CD4-positive, alpha-beta memory T cell (primary cell): Measurements from ENCODE around the gene HRH3. TPM values are rescaled to one million over a fixed set of nuclear protein-coding genes. Genes with fewer than 3 reads are reported as not detected.
A peak's percentile ranks its signal among the peaks of the same experiment; 100 is the strongest.

Source experiments
- CTCF ChIA-PET: fragments of 350-600 bp; sonication (Branson Sonifier 250); formaldehyde crosslinking; loops from one replicate; lab custom pipeline; 2021; ENCODE audit warnings: inconsistent platforms; ENCODE audit not compliant: partially characterized antibody; lab: Charles Lee
- POLR2A ChIA-PET: fragments of 350-600 bp; sonication (Branson Sonifier 250); formaldehyde crosslinking; loops from one replicate; lab custom pipeline; 2021; ENCODE audit not compliant: partially characterized antibody; lab: Charles Lee
- DNase-seq, 5 donors: peaks; one replicate each; pipeline versions ENCODE4 v3.0.0 to v3.0.0-alpha.2; 2020 to 2022; ENCODE audit warnings: mixed read lengths in 1 of 5
- H3K27ac ChIP-seq: one replicate; pipeline ENCODE4 v1.7.0; 2013; ENCODE audit warnings: low read depth, low read length
- H3K27me3 ChIP-seq: 2 replicates; pipeline ENCODE4 v1.7.0; 2013; ENCODE audit warnings: mild to moderate bottlenecking, low read length, moderate library complexity; ENCODE audit not compliant: insufficient read depth
- H3K36me3 ChIP-seq: 2 replicates; pipeline ENCODE4 v1.7.0; 2013; ENCODE audit warnings: mild to moderate bottlenecking, low read length, moderate library complexity; ENCODE audit not compliant: insufficient read depth
- H3K4me1 ChIP-seq: 2 replicates; pipeline ENCODE4 v1.7.0; 2013; ENCODE audit warnings: mild to moderate bottlenecking, low read length, moderate library complexity; ENCODE audit not compliant: insufficient read depth
- H3K4me3 ChIP-seq, 2 donors: one replicate each; pipeline ENCODE4 v1.7.0; 2013; ENCODE audit warnings: low read length in 2 of 2, mild to moderate bottlenecking in 1 of 2
- H3K9me3 ChIP-seq, 2 donors: one replicate each; pipeline ENCODE4 v1.7.0; 2013; ENCODE audit warnings: low read length in 2 of 2, control low read depth in 1 of 2; ENCODE audit not compliant: control insufficient read depth in 1 of 2
- H3K27ac Mint-ChIP-seq, 7 donors: one replicate each; pipeline ENCODE4 v1.8.0; 2020 to 2021; ENCODE audit warnings: mixed read lengths in 7 of 7, mild to moderate bottlenecking in 6 of 7, inconsistent platforms in 3 of 7, moderate library complexity in 3 of 7
- H3K27me3 Mint-ChIP-seq, 2 donors: one replicate each; pipeline ENCODE4 v1.8.0; 2020 to 2021; ENCODE audit warnings: mixed read lengths in 2 of 2
- H3K36me3 Mint-ChIP-seq, 2 donors: one replicate each; pipeline ENCODE4 v1.8.0; 2020 to 2021; ENCODE audit warnings: mixed read lengths in 2 of 2, inconsistent platforms in 1 of 2, mild to moderate bottlenecking in 1 of 2
- H3K4me1 Mint-ChIP-seq, 4 donors: one replicate each; pipeline ENCODE4 v1.8.0; 2020 to 2021; ENCODE audit warnings: mixed read lengths in 4 of 4, mild to moderate bottlenecking in 1 of 4
- H3K4me3 Mint-ChIP-seq, 8 donors: one replicate each; pipeline ENCODE4 v1.8.0; 2020 to 2021; ENCODE audit warnings: mixed read lengths in 8 of 8, mild to moderate bottlenecking in 7 of 8, moderate library complexity in 6 of 8, inconsistent platforms in 3 of 8
- H3K9me3 Mint-ChIP-seq, 8 donors: one replicate each; pipeline ENCODE4 v1.8.0; 2020 to 2021; ENCODE audit warnings: mixed read lengths in 8 of 8, mild to moderate bottlenecking in 5 of 8, inconsistent platforms in 3 of 8, moderate library complexity in 1 of 8
- intact Hi-C: fragments of 100-400 bp; cut with micrococcal nuclease; formaldehyde crosslinking; loops from one replicate; pipeline ENCODE4 v1.15.1; 2023
- polyA plus RNA-seq, 2 donors: library from polyadenylated mRNA; unstranded; fragments of 300-500 nt; fragmentation: Illumina TruSeq; gene quantifications; one replicate each; pipeline ENCODE4 v1.2.3, GENCODE V29; 2021
- total RNA-seq, 2 experiments: library from RNA; stranded (reverse); gene quantifications; one replicate each; pipeline ENCODE4 v1.2.3, GENCODE V29; 2021

Gene HRH3
- total RNA-seq (not detected), polyA plus RNA-seq (not detected)

DNA sequence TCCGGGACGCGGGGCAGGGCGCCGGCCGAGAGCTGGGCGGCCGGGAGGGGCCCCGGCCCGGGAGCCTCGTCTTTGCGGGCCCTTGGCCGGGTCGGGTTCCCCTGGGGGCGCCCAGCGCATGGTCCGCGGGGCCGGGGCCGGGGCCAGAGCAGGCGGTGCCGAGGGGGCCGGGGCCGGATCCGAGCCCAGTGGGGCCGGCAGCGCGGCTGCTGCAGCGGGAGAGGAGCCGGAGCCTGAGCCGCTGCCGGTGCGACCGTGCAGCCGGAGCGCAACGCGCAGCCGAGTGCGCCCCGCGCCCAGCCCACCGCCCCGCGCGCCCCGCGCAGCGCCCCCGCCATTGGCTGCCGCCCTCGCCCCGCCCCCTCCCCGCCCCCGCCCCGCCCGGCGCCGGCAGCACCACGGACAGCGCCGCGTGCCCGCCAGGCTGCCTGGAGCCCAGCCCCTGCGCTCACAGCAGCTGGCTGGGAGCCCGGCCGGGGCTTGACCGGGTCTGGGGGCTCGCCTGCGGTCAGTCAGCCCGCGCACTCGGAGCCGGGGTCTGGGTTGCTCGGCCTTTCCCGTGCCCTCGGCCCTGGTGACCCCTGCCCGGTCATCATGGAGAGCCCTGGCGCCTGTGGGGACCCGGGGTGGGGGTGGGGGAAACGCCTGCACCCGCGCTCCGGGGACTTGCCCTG, at the start of gene HRH3:
HRH3 (minus strand) TSS at position 287 of the 674 bp plus-strand sequence. CDS start 308 bp downstream, outside the sequence.
- H3K27me3 ChIP-seq = peaks cover 22% of the 10 kb centered on the region
- Mint-ChIP-seq H3K27ac (peak within 1 kb of the TSS in 1 of 7 donors; percentile 83), H3K4me3 (peak within 1 kb of the TSS in 6 of 8 donors; percentile 21 to 72 (median 60)), H3K27me3 (peaks cover 19 to 31% of the 10 kb centered on the region in 2 donors), H3K9me3 (no peaks in the 10 kb centered on the region), H3K4me1 (peaks cover 0 to 3% (median under 1%) of the 10 kb centered on the region in 4 donors), H3K36me3 (no peaks in the 10 kb centered on the region)
- intact Hi-C loops = loop anchor here (1.0 kb wide), 1 partner anchor 18 kb away; the partner anchor contains the start of gene OSBPL2
- peak; percentile 38 to 55 (median 44) for DNase-seq
- H3K36me3 ChIP-seq = no peaks in the 10 kb centered on the region
- no peak within 1 kb of the TSS for H3K4me3 ChIP-seq
- CTCF ChIA-PET = no interaction called here
- no peaks in the 10 kb centered on the region for H3K9me3 ChIP-seq
- H3K27ac ChIP-seq = no peak within 1 kb of the TSS
- no peaks in the 10 kb centered on the region for H3K4me1 ChIP-seq
- POLR2A ChIA-PET = no interaction called here

DNA sequence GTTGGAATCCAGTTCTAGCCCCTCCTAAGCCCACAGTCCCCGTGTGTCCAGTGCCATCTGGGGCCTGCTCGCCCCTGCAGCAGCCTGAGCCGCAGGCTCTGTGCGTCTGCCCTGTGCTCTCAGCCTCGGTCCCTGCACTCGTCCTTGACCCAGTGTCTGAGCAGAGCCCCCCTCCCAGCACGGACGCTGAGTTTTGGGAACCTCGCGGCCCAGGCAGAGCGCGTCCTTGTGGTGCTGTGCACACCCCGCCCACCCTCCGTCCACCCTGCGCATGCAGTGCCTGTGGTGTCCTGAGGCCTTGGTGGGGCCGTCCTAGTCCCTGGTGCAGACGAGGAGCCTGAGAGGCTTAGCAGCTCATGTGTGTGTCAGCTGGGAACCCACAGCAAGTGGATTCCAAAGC, 49.8 kb upstream of the HRH3 start:
- no peaks in the 10 kb centered on the region for H3K27me3 ChIP-seq
- H3K9me3 ChIP-seq = no peaks in the 10 kb centered on the region
- H3K27ac Mint-ChIP-seq = no peak overlapping the region
- H3K4me1 ChIP-seq = no peaks in the 10 kb centered on the region
- peaks cover 30% of the 10 kb centered on the region for H3K36me3 ChIP-seq
- no peak overlapping the region for H3K27ac ChIP-seq
- H3K4me1 Mint-ChIP-seq = peaks cover 0 to 6% (median 4%) of the 10 kb centered on the region in 4 donors
- peaks cover 43 to 52% of the 10 kb centered on the region in 2 donors for H3K36me3 Mint-ChIP-seq
- no peak overlapping the region for H3K4me3 Mint-ChIP-seq
- intact Hi-C loops = no loop called here
- ChIA-PET CTCF (no interaction called here), POLR2A (no interaction called here)
- no peaks in the 10 kb centered on the region for H3K27me3 Mint-ChIP-seq
- H3K4me3 ChIP-seq = no peak overlapping the region
- H3K9me3 Mint-ChIP-seq = no peaks in the 10 kb centered on the region
- DNase-seq = no peak

DNA sequence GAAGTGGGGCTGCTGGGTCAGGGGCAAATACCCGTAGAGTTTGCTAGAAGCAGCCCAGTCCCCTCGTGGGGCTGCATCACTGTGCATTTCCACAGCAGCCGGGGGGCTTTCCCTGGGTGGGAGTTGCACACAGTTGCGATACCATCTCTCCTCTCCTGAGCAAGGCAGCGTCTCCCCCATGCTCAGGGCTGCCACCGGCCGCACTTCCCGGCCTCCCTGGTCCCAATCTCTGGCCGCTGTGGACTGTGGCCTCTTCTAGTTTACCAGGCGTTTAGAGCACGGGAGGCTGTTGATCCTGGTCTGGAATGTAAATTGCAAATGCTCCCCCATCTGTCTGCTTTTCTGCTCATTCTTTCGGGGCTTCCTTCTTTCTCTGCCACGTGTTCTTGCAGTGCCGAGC, 49.3 kb upstream of the HRH3 start:
- intact Hi-C loops = no loop called here
- Mint-ChIP-seq H3K27ac (peak overlapping the region in 1 of 7 donors; percentile 31), H3K27me3 (no peaks in the 10 kb centered on the region), H3K36me3 (peaks cover 43 to 52% of the 10 kb centered on the region in 2 donors), H3K4me1 (peaks cover 0 to 5% (median 4%) of the 10 kb centered on the region in 4 donors), H3K4me3 (no peak overlapping the region), H3K9me3 (peaks cover 0 to 2% (median 0%) of the 10 kb centered on the region in 8 donors)
- H3K4me1 ChIP-seq = no peaks in the 10 kb centered on the region
- H3K9me3 ChIP-seq = no peaks in the 10 kb centered on the region
- CTCF ChIA-PET = no interaction called here
- POLR2A ChIA-PET = no interaction called here
- no peak overlapping the region for H3K4me3 ChIP-seq
- no peaks in the 10 kb centered on the region for H3K27me3 ChIP-seq
- H3K27ac ChIP-seq = no peak overlapping the region
- no peak for DNase-seq
- peaks cover 30% of the 10 kb centered on the region for H3K36me3 ChIP-seq

- CTCF ChIA-PET = no interaction called here
- peaks cover 37 to 47% of the 10 kb centered on the region in 2 donors for H3K36me3 Mint-ChIP-seq
- intact Hi-C loops = no loop called here
Observed at GRCh38 chr20:62268228-62268900, 48.3 kb upstream of the HRH3 start.

DNA sequence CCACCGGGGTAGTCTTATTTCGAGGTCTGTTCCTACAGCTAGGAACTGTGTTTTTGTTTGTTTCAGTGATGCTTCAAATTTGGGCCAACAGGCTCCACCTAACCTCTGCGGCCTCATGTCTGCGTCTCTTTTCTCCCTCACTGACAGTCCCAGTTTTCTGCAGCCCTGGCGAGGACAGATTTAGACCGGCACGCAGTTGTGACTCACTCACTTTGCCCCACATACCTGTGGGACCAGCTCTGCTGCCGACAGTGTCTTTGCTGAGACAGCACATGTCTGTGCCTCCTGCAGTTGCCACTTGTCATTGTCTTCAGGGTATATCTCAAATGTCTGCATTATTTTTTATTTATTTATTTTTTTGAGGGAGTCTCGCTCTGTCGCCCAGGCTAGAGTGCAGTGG, 47.5 kb upstream of the HRH3 start:
- Histone ChIP-seq H3K27me3 (no peaks in the 10 kb centered on the region), H3K4me1 (no peaks in the 10 kb centered on the region), H3K27ac (no peak overlapping the region), H3K9me3 (no peaks in the 10 kb centered on the region), H3K4me3 (no peak overlapping the region), H3K36me3 (peaks cover 17% of the 10 kb centered on the region)
- intact Hi-C loops = no loop called here
- Mint-ChIP-seq H3K9me3 (peaks cover 0 to 2% (median 0%) of the 10 kb centered on the region in 8 donors), H3K36me3 (peaks cover 30 to 43% of the 10 kb centered on the region in 2 donors), H3K4me1 (peaks cover 0 to 4% (median 3%) of the 10 kb centered on the region in 4 donors), H3K4me3 (no peak overlapping the region), H3K27me3 (no peaks in the 10 kb centered on the region), H3K27ac (peak overlapping the region in 1 of 7 donors; percentile 50)
- DNase-seq = no peak
- CTCF ChIA-PET = no interaction called here
- POLR2A ChIA-PET = no interaction called here

More at GRCh38 chr20:62268228-62268900, 48.3 kb upstream of the HRH3 start:
- H3K27me3 Mint-ChIP-seq = no peaks in the 10 kb centered on the region
- H3K9me3 Mint-ChIP-seq = peaks cover 0 to 2% (median 0%) of the 10 kb centered on the region in 8 donors
- Histone ChIP-seq H3K27me3 (no peaks in the 10 kb centered on the region), H3K27ac (no peak overlapping the region), H3K4me3 (no peak overlapping the region), H3K4me1 (no peaks in the 10 kb centered on the region), H3K9me3 (no peaks in the 10 kb centered on the region), H3K36me3 (peaks cover 22% of the 10 kb centered on the region)
- no peak overlapping the region for H3K4me3 Mint-ChIP-seq
- H3K4me1 Mint-ChIP-seq = peaks cover 0 to 4% (median 3%) of the 10 kb centered on the region in 4 donors
- H3K27ac Mint-ChIP-seq = no peak overlapping the region
- POLR2A ChIA-PET = no interaction called here
- no peak for DNase-seq

GRCh38 chr20:62266851-62267250, 46.8 kb upstream of the HRH3 start:
- POLR2A ChIA-PET = no interaction called here
- Mint-ChIP-seq H3K27me3 (no peaks in the 10 kb centered on the region), H3K36me3 (peaks cover 30 to 43% of the 10 kb centered on the region in 2 donors), H3K4me1 (peaks cover 0 to 4% (median 3%) of the 10 kb centered on the region in 4 donors), H3K27ac (no peak overlapping the region), H3K9me3 (peaks cover 0 to 2% (median 0%) of the 10 kb centered on the region in 8 donors), H3K4me3 (no peak overlapping the region)
- H3K9me3 ChIP-seq = no peaks in the 10 kb centered on the region
- CTCF ChIA-PET = no interaction called here
- H3K27me3 ChIP-seq = no peaks in the 10 kb centered on the region
- no peaks in the 10 kb centered on the region for H3K4me1 ChIP-seq
- peaks cover 17% of the 10 kb centered on the region for H3K36me3 ChIP-seq
- no peak overlapping the region for H3K27ac ChIP-seq
- intact Hi-C loops = no loop called here
- DNase-seq = no peak
- H3K4me3 ChIP-seq = no peak overlapping the region

- peaks cover 30 to 41% of the 10 kb centered on the region in 2 donors for H3K36me3 Mint-ChIP-seq
- Histone ChIP-seq H3K9me3 (no peaks in the 10 kb centered on the region), H3K4me1 (no peaks in the 10 kb centered on the region), H3K4me3 (no peak overlapping the region), H3K27ac (no peak overlapping the region), H3K36me3 (peaks cover 20% of the 10 kb centered on the region), H3K27me3 (no peaks in the 10 kb centered on the region)
- ChIA-PET POLR2A (no interaction called here), CTCF (no interaction called here)
- peaks cover 0 to 2% (median 0%) of the 10 kb centered on the region in 8 donors for H3K9me3 Mint-ChIP-seq
- no peak overlapping the region for H3K27ac Mint-ChIP-seq
- no peaks in the 10 kb centered on the region for H3K27me3 Mint-ChIP-seq
- no peak overlapping the region for H3K4me3 Mint-ChIP-seq
- peaks cover 0 to 4% (median 3%) of the 10 kb centered on the region in 4 donors for H3K4me1 Mint-ChIP-seq
- intact Hi-C loops = no loop called here
- DNase-seq = no peak
Observed at GRCh38 chr20:62266340-62266739, 46.3 kb upstream of the HRH3 start.
